K562 (cell line): ENCODE measurements around the gene EIF4G1. TPM values are rescaled to one million over a fixed set of nuclear protein-coding genes. Genes with fewer than 3 reads are reported as not detected.

Source experiments
- ARID3A ChIP-seq: IDR thresholded peaks from 2 replicates; pipeline ENCODE4 v1.6.1; 2012; ENCODE audit warnings: low read depth, low read length, improper control_type of control experiment, borderline replicate concordance
- CHD2 ChIP-seq: IDR thresholded peaks from 2 replicates; pipeline ENCODE4 v1.6.1; 2011; ENCODE audit warnings: low read depth, low read length
- FOXJ3 ChIP-seq: sonication (generic); formaldehyde crosslinking; IDR thresholded peaks from 2 replicates; pipeline ENCODE4 v1.4.0; 2020; ENCODE audit warnings: mild to moderate bottlenecking, missing genetic modification reagents
- MAFF ChIP-seq: IDR thresholded peaks from 2 replicates; pipeline ENCODE4 v1.6.1; 2012; ENCODE audit warnings: low read length, improper control_type of control experiment
- MEF2D ChIP-seq: conservative IDR thresholded peaks from 2 replicates; pipeline ENCODE4 v1.6.1; 2016; ENCODE audit warnings: low read depth, missing genetic modification characterization, missing compliant biosample characterization
- MGA ChIP-seq: fragments of 450-650 bp; IDR thresholded peaks from 2 replicates; pipeline ENCODE4 v1.6.1; 2016; ENCODE audit warnings: mild to moderate bottlenecking, moderate library complexity
- MXI1 ChIP-seq: IDR thresholded peaks from 2 replicates; pipeline ENCODE4 v1.6.1; 2011; ENCODE audit warnings: low read depth, mild to moderate bottlenecking, improper control_type of control experiment, low read length
- OTX1 ChIP-seq: fragments of 450-650 bp; formaldehyde crosslinking; IDR thresholded peaks from 2 replicates; pipeline ENCODE4 v1.4.0; 2022; ENCODE audit warnings: mild to moderate bottlenecking
- PHF20 ChIP-seq: fragments of 450-650 bp; IDR thresholded peaks from 2 replicates; pipeline ENCODE4 v1.6.1; 2018; ENCODE audit not compliant: partially characterized antibody
- POLR2A ChIP-seq: fragments of 450-650 bp; conservative IDR thresholded peaks from 2 replicates; pipeline ENCODE4 v1.6.1; 2016
- RUNX1 ChIP-seq: sonication (generic); IDR thresholded peaks from 2 replicates; pipeline ENCODE4 v1.6.1; 2016; ENCODE audit warnings: antibody characterized with exemption, low read depth
- SRSF9 ChIP-seq: fragments of 200-400 bp; formaldehyde crosslinking; IDR thresholded peaks from 2 replicates; pipeline ENCODE4 v1.6.1; 2017; ENCODE audit warnings: low read depth, low read length, borderline replicate concordance
- ZC3H8 ChIP-seq: fragments of 450-650 bp; IDR thresholded peaks from 2 replicates; pipeline ENCODE4 v1.6.1; 2017
- ZNF23 ChIP-seq: fragments of 250-450 bp; sonication (Bioruptor Pico); IDR thresholded peaks from 2 replicates; pipeline ENCODE4 v1.4.0; 2020; ENCODE audit warnings: mild to moderate bottlenecking
- ZNF24 ChIP-seq: fragments of 450-650 bp; IDR thresholded peaks from 2 replicates; pipeline ENCODE4 v1.6.1; 2016
- ZNF324 ChIP-seq: fragments of 250-450 bp; sonication (Bioruptor Pico); IDR thresholded peaks from 2 replicates; pipeline ENCODE4 v1.4.0; 2020; ENCODE audit warnings: mild to moderate bottlenecking
- ZNF740 ChIP-seq, 3 experiments: fragments of 200-800 bp in 1 of 3; sonication (Bioruptor generic) in 1 of 3; sonication (generic) in 1 of 3; formaldehyde crosslinking in 1 of 3; IDR thresholded peaks; 2 replicates each; pipeline versions ENCODE4 v1.6.1 to v1.8.0; 2016 to 2022; ENCODE audit warnings: mild to moderate bottlenecking in 2 of 3, missing compliant biosample characterization in 2 of 3, missing genetic modification characterization in 2 of 3, missing genetic modification reagents in 1 of 3
- ZSCAN29 ChIP-seq: fragments of 450-650 bp; IDR thresholded peaks from 2 replicates; pipeline ENCODE4 v1.6.1; 2017
- polyA plus RNA-seq, 8 experiments: library from polyadenylated mRNA; depleted of rRNA in 4 of 8; stranded (reverse) in 5 of 8; unstranded in 3 of 8; fragments of >200 nt; fragmentation: Nextera tagmentation in 2 of 8; fragmentation: Illumina TruSeq in 1 of 8; extraction: Ambion mirVana in 2 of 8; extraction: Trizol in 1 of 8; gene quantifications; 2 replicates each; pipeline versions ENCODE4 v1.2.1 to v1.2.3, GENCODE V29; 2011 to 2014; ENCODE audit warnings: inconsistent platforms in 1 of 8, missing spikeins in 1 of 8
- total RNA-seq, 7 experiments: library from RNA; depleted of rRNA in 6 of 7; stranded (reverse); fragments of >200 nt in 6 of 7; fragmentation: Illumina TruSeq in 2 of 7; extraction: Trizol in 2 of 7; gene quantifications; 2 replicates each; pipeline versions ENCODE4 v1.2.1 to v1.2.3, GENCODE V29; 2011 to 2021; ENCODE audit warnings: low replicate concordance in 1 of 7

The EIF4G1 gene
- total and polyA plus RNA-seq, 9 of the 15 experiments (the other 6 are each of a cell fraction or from before 2014, with no cell fraction given) = 4.6 to 505 (median 155) TPM

GRCh38 chr3:184314363-184314699 lies at the start of gene EIF4G1 (continued):
- 0 out of 2 replicates have a peak, but pooled peaks have one; percentile 42 for TF ChIP-seq MGA
- no peak for TF ChIP-seq MAFF
- peak; percentile 62 for TF ChIP-seq POLR2A
- TF ChIP-seq OTX1 (CRISPR knock-in tag) = no peak
- no peak for TF ChIP-seq RUNX1
- TF ChIP-seq SRSF9 = no peak
- peak; percentile 24; the same call in 1 of the 2 replicates for TF ChIP-seq CHD2
- no peak for TF ChIP-seq ZNF23
- TF ChIP-seq FOXJ3 (CRISPR knock-in tag) = no peak
- TF ChIP-seq ARID3A = no peak
- no peak for TF ChIP-seq ZSCAN29
- TF ChIP-seq ZC3H8 = no peak
- TF ChIP-seq MXI1 = peak; percentile 78; the same call in 1 of the 2 replicates
- TF ChIP-seq ZNF24 = no peak
- peak; percentile 80 for TF ChIP-seq ZNF740 (CRISPR knock-in tag; IDR thresholded peaks at IDR 0.05)
- TF ChIP-seq ZNF740 (tag; IDR thresholded peaks at IDR 0.05) = no peak
- no peak for TF ChIP-seq MEF2D (tag)
- no peak for TF ChIP-seq PHF20
- no peak for TF ChIP-seq ZNF324 (CRISPR knock-in tag)
